K562 (cell line): ENCODE measurements around the gene OSBP2. TPM values are rescaled to one million over a fixed set of nuclear protein-coding genes. Genes with fewer than 3 reads are reported as not detected.

ENCODE experiments used
- ATAC-seq: fragments of 200-7000 bp; cut with Tn5 transposase; 3 replicates; pipeline ENCODE4 v1.9.1; 2020; ENCODE audit warnings: moderate library complexity
- BruUV-seq: library from RNA; stranded (reverse); fragments of 400-500 nt; replicated peaks from 2 replicates; lab custom pipeline; 2021; lab: Mats Ljungman, UMichigan
- CTCF ChIA-PET: fragments of 300-600 bp; formaldehyde crosslinking; extraction: SDS; loops from one replicate; lab custom pipeline; 2021; ENCODE audit warnings: low intra/inter-chr PET ratio; lab: Yijun Ruan, JAX
- POLR2A ChIA-PET: fragments of 300-600, 350-650 bp; sonication (Branson Sonifier 250); formaldehyde crosslinking; extraction: SDS; loops from one replicate; lab custom pipeline; 2021; ENCODE audit warnings: antibody characterized with exemption, inconsistent platforms; lab: Yijun Ruan, JAX
- DNase-seq, 4 experiments: peaks; one replicate each; pipeline versions ENCODE4 v3.0.0 to v3.0.0-alpha.2; 2011 to 2018; ENCODE audit warnings: low spot score in 3 of 4, mixed read lengths in 3 of 4; ENCODE audit errors: extremely low read depth in 1 of 4
- FAIRE-seq: peaks from 2 replicates; lab custom pipeline; 2011; peaks lifted over from hg19 to GRCh38; lab: Jason Lieb, UNC
- H2AFZ ChIP-seq: 2 replicates; pipeline ENCODE4 v1.6.0; 2011; ENCODE audit warnings: low read depth, low read length, control low read depth, inconsistent platforms
- H3K27ac ChIP-seq: fragments of 200-600 bp; 3 replicates; pipeline ENCODE4 v1.8.0; 2011; ENCODE audit warnings: low read depth, mild to moderate bottlenecking, control low read depth, inconsistent platforms, low read length, moderate library complexity, mixed read lengths; ENCODE audit errors: extremely low read depth
- H3K27me3 ChIP-seq, 2 experiments: fragments of 300-600 bp in 1 of 2; 2 replicates in 1 of 2; 3 replicates in 1 of 2; pipeline versions ENCODE4 v1.6.0 to v1.8.0; 2011; ENCODE audit warnings: inconsistent platforms in 2 of 2, low read length in 2 of 2, mild to moderate bottlenecking in 1 of 2, mixed read lengths in 1 of 2, moderate library complexity in 1 of 2; ENCODE audit not compliant: control insufficient read depth in 2 of 2, insufficient read depth in 2 of 2
- H3K36me3 ChIP-seq: fragments of 300-600 bp; 3 replicates; pipeline ENCODE4 v1.8.0; 2011; ENCODE audit warnings: mild to moderate bottlenecking, low read length, inconsistent platforms; ENCODE audit not compliant: control insufficient read depth, insufficient read depth
- H3K4me1 ChIP-seq, 2 experiments: fragments of 200-600 bp in 1 of 2; replicated peaks in 1 of 2; 2 replicates in 1 of 2; 3 replicates in 1 of 2; pipeline versions ENCODE4 v1.5.1 to v1.8.0; 2011; ENCODE audit warnings: inconsistent platforms in 2 of 2, low read length in 2 of 2, mild to moderate bottlenecking in 1 of 2, mixed read lengths in 1 of 2, moderate library complexity in 1 of 2; ENCODE audit not compliant: control insufficient read depth in 2 of 2, insufficient read depth in 2 of 2
- H3K4me2 ChIP-seq: 2 replicates; pipeline ENCODE4 v1.6.1; 2011; ENCODE audit warnings: low read length, control low read depth, inconsistent platforms, mixed read lengths; ENCODE audit not compliant: insufficient read depth
- H3K4me3 ChIP-seq: fragments of 200-600 bp; sonication (generic), shearing (Covaris generic); 2 replicates; pipeline ENCODE4 v1.5.1; 2016; ENCODE audit warnings: control low read depth, inconsistent platforms
- H3K79me2 ChIP-seq: fragments of 200-600 bp; 3 replicates; pipeline ENCODE4 v1.8.0; 2011; ENCODE audit warnings: low read length, inconsistent platforms; ENCODE audit not compliant: control insufficient read depth, insufficient read depth
- H3K9ac ChIP-seq, 2 experiments: 2 replicates each; pipeline versions ENCODE4 v1.6.0 to v1.6.1; 2011; ENCODE audit warnings: low read depth in 2 of 2, low read length in 2 of 2, control low read depth in 1 of 2, inconsistent platforms in 1 of 2, mild to moderate bottlenecking in 1 of 2, mixed read lengths in 1 of 2; ENCODE audit not compliant: insufficient read depth in 1 of 2
- H3K9me1 ChIP-seq: one replicate; pipeline ENCODE4 v1.6.0; 2011; ENCODE audit warnings: inconsistent platforms, mild to moderate bottlenecking, low read length, moderate library complexity; ENCODE audit not compliant: control insufficient read depth, insufficient read depth
- H3K9me3 ChIP-seq: replicated peaks from 2 replicates; pipeline ENCODE4 v1.5.1; 2011; ENCODE audit warnings: low read depth, low read length, inconsistent platforms; ENCODE audit not compliant: control insufficient read depth, insufficient read depth
- H4K20me1 ChIP-seq: replicated peaks from 2 replicates; pipeline ENCODE4 v1.6.1; 2011; ENCODE audit warnings: low read length, inconsistent platforms, mixed read lengths; ENCODE audit not compliant: control insufficient read depth, insufficient read depth
- ETV5 ChIP-seq: sonication (generic); formaldehyde crosslinking; IDR thresholded peaks from 2 replicates; pipeline ENCODE4 v1.4.0; 2020; ENCODE audit warnings: low read depth, mild to moderate bottlenecking, missing genetic modification reagents
- KDM5B ChIP-seq: fragments of 200-600 bp; sonication (generic); IDR thresholded peaks from 2 replicates; pipeline ENCODE4 v1.6.1; 2012; ENCODE audit warnings: low read depth, mild to moderate bottlenecking, moderate library complexity, low read length, control low read depth, inconsistent platforms; ENCODE audit not compliant: insufficient replicate concordance
- POLR2G ChIP-seq: fragments of 200-400 bp; formaldehyde crosslinking; IDR thresholded peaks from 2 replicates; pipeline ENCODE4 v1.6.1; 2017; ENCODE audit warnings: low read depth, mild to moderate bottlenecking, antibody characterized with exemption, low read length, moderate library complexity
- ZNF41 ChIP-seq: fragments of 250-450 bp; sonication (Bioruptor Pico); conservative IDR thresholded peaks from 2 replicates; pipeline ENCODE4 v1.4.0; 2020; ENCODE audit warnings: mild to moderate bottlenecking
- WGBS: fragments of 100-300 bp; shearing (Covaris generic); methylation state at CpG from one replicate; pipeline ENCODE4 v1.1.6; 2016; ENCODE audit warnings: low coverage, mixed read lengths; ENCODE audit not compliant: insufficient coverage; ENCODE audit errors: missing lambda C conversion rate; 5-methylcytosine and 5-hydroxymethylcytosine counted together
- in situ Hi-C: fragments of 300-500 bp; cut with MboI; formaldehyde crosslinking; loops from 4 replicates; pipeline ENCODE4 v1.15.0; 2018; ENCODE audit warnings: inconsistent platforms, mixed read lengths
- intact Hi-C: fragments of 100-400 bp; cut with micrococcal nuclease; formaldehyde crosslinking; loops from 2 replicates; pipeline ENCODE4 v1.14.2; 2022
- polyA plus RNA-seq, 8 experiments: library from polyadenylated mRNA; depleted of rRNA in 4 of 8; stranded (reverse) in 5 of 8; unstranded in 3 of 8; fragments of >200 nt; fragmentation: Nextera tagmentation in 2 of 8; fragmentation: Illumina TruSeq in 1 of 8; extraction: Ambion mirVana in 2 of 8; extraction: Trizol in 1 of 8; gene quantifications; 2 replicates each; pipeline versions ENCODE4 v1.2.1 to v1.2.3, GENCODE V29; 2011 to 2014; ENCODE audit warnings: inconsistent platforms in 1 of 8, missing spikeins in 1 of 8
- total RNA-seq, 7 experiments: library from RNA; depleted of rRNA in 6 of 7; stranded (reverse); fragments of >200 nt in 6 of 7; fragmentation: Illumina TruSeq in 2 of 7; extraction: Trizol in 2 of 7; gene quantifications; 2 replicates each; pipeline versions ENCODE4 v1.2.1 to v1.2.3, GENCODE V29; 2011 to 2021; ENCODE audit warnings: low replicate concordance in 1 of 7

The OSBP2 gene
- total and polyA plus RNA-seq, 9 of the 15 experiments (the other 6 are each of a cell fraction or from before 2014, with no cell fraction given), result 0.52 to 29.5 (median 21.6) TPM

- TF ChIP-seq POLR2G (peak; percentile 57), ZNF41 (CRISPR knock-in tag) (no peak)
These were observed at the start of gene OSBP2 (continued) for GRCh38 chr22:30694640-30695350.

- Histone ChIP-seq H3K4me1 (peaks cover 17 to 25% of the 10 kb centered on the region in 2 experiments; a peak in 4 of 5 replicates), H3K27ac (no peak overlapping the region), H3K36me3 (no peaks in the 10 kb centered on the region), H3K4me2 (no peak overlapping the region), H3K9me3 (no peaks in the 10 kb centered on the region)
- ATAC-seq, result no peak
- POLR2A ChIA-PET, result no interaction called here
- TF ChIP-seq ETV5 (CRISPR knock-in tag) (no peak), KDM5B (no peak)
- TF ChIP-seq, all 486 proteins: peak for 0
- WGBS, result 79% methylated on average over 14 of the region's 25 CpGs
- no peak overlapping the region for H3K4me3 ChIP-seq
- DNase-seq (no peak), FAIRE-seq (no peak)
- peak overlapping the region in 1 of 2 experiments; percentile 52; a peak in 2 of 4 replicates for H3K9ac ChIP-seq
- H4K20me1 ChIP-seq, result no peaks in the 10 kb centered on the region
- H3K79me2 ChIP-seq, result no peaks in the 10 kb centered on the region
- intact Hi-C loops, result no loop called here
- H2AFZ ChIP-seq, result no peak overlapping the region
- no peaks in the 10 kb centered on the region for H3K27me3 ChIP-seq
- CTCF ChIA-PET, result no interaction called here
- BruUV-seq, result no TSS peak
- no peaks in the 10 kb centered on the region for H3K9me1 ChIP-seq
- in situ Hi-C loops, result no loop called here
These were observed 48.0 kb upstream of the OSBP2 start for GRCh38 chr22:30646518-30647160.
